Right lung (tissue), 5 donors: ENCODE data around the gene WTAP. TPM values are rescaled to one million over a fixed set of nuclear protein-coding genes. Genes with fewer than 3 reads are reported as not detected.
"Not testable (repeated sequence)": the region's sequence is repeated elsewhere in the genome, so short reads cannot be mapped to it uniquely, and the experiment has no call there.

Experiments
- DNase-seq, 2 donors: peaks; one replicate each; pipeline ENCODE4 v3.0.0-alpha.2; 2013
- polyA plus RNA-seq, 5 donors: library from polyadenylated mRNA; unstranded; fragments of 120-200 nt; gene quantifications; one replicate each; pipeline versions ENCODE4 v1.2.1 to v1.2.3, GENCODE V29; 2013; ENCODE audit warnings: inconsistent platforms in 1 of 5, low replicate concordance in 1 of 5; ENCODE audit not compliant: insufficient read length in 5 of 5, insufficient read depth in 1 of 5

Gene WTAP
- polyA plus RNA-seq, 5 donors = 106 to 145 (median 125) TPM

DNA sequence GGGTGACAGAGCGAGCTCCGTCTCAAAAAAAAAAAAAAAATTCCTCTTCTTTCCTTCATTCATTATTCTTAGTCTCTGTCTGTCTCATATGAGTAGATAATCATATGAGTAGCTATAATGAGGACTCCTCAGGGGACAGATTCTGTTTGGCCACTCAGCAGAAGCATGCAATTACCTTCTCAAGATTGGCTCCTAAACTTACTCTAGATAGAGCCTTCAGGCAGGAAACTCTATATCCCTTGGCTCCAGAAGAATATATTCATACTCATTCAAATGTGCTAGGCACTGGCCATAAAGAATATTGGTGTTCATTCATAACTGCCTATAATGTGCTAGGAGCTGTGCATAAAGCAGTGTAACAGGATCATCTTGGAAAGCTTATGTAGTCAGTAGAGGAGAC is 32.3 kb downstream of the WTAP start:
- DNase-seq = no peak

DNA sequence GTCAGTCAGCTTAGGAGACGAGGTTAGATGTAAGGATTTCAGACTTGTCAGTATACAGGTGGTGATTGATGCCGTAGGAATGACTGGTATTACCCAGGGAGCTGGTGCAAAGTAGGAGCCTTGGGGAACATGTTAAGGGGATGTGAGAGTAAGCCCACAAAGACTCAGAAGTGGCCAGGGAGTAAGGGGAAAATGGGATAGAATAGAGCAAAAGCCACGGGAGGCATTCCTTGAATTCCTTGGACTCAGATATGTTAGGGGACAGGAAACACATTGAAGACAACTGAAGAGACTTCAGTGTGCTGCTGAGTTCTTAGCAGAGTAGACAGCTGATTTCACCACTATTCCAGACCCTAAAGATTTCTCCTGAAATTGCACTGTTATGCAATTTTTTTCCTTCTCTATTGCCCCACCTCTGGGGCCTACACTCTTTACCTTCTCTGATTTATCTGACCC is 33.3 kb downstream of the WTAP start:
- no peak for DNase-seq

DNA sequence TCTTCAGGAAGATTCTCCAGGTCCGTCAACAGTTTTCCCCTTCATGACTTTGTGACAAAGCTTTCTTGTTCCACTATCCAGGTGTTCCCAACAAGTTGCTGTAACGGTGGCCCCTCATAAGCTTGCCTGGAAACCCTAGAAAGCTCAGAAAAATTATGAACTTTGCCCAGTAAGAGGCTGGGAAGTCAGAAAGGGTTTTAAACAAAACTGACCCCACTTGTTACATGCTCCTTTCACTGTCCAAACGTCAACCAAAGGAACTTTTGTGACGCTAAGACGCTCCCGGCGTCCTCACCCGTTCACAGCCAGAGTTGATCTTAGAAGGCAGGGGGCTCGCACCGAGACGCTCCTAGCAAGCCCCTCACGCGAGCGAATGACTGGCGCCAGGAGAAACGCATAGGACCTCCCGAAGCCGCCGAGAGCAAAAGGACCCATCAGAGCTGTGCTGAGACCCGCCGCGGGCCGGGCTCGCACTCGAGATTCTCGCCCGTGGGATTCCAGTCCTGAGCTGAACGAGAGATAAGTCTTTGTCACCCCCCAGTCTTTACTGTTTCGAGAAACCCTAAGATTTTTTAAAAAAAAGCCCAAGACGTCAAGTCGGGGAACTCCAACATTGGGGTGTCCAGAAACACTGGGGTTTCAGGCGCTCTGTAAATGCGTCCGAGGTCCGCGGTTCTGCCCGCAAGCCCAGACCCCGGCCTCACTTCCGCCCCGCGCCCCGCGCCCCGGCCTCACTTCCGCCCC is 34.0 kb downstream of the WTAP start:
- peak in 1 of 2 donors; percentile 22 for DNase-seq

DNA sequence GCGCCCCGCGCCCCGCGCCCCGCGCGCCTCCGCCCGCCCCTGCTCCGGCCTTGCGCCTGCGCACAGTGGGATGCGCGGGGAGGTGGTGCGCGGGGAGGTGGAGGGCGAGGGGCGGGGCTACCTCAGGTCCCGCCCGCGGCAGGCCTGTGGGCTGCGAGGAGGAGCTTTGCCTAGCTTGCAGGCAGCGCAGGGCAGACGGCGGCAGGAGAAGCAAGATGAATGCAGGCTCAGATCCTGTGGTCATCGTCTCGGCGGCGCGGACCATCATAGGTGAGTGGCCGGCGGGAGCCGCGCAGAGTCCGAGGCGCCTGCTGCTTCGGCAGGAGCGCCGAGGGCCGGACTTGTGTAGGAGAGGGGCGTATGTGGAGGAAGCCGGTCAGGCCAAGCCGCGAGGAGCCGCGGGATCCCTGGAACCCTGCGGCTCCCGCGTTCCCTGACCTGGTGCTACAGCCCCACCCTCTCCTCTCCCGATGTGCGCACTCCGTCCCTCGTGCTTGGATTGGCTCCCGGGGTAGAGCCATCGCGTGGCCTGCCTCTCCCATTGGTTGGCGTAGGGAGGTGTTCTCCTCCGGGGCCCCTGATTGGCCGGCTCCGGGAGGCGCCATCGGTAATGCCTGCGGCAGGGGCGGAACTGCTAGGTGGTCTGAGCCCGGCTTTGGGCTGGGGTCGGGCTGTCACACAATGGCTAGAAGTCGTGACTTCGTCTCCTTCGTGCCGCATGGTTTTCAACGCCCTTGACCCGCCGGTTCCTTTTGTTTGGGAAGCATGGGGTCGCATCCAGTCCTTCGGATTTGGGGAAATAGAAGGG is 34.8 kb downstream of the WTAP start, which contains the start of gene ACAT2:
TSS of gene ACAT2 (plus strand) at position 173 of the 808 bp plus-strand sequence. CDS start at position 216, 43 bp downstream.
- peak; percentile 91 to 93 for DNase-seq

DNA sequence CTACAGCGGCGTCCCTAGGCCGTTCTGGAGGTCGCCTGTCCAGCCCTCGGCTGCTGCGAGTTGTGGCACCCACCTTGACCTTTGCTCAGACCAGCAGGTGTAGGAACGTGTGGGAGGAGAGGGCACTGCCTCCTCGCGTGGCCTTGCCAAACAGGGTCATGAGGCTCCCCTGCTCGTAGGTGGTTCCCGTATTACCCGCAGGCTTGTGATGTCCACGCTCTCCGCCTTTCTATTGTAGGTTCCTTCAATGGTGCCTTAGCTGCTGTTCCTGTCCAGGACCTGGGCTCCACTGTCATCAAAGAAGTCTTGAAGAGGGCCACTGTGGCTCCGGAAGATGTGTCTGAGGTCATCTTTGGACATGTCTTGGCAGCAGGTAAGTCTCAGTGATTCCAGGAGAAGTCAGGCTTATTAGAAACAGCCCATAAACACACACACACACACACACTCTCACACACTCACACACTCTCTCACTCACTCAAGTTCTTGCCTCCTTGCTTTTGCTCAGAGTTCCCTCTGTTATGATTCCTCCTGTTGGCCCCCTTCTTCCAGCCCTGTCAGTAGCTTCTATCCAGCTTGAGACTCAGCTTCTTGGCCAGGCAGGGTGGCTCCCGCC is 35.5 kb downstream of the WTAP start:
- no peak for DNase-seq

DNA sequence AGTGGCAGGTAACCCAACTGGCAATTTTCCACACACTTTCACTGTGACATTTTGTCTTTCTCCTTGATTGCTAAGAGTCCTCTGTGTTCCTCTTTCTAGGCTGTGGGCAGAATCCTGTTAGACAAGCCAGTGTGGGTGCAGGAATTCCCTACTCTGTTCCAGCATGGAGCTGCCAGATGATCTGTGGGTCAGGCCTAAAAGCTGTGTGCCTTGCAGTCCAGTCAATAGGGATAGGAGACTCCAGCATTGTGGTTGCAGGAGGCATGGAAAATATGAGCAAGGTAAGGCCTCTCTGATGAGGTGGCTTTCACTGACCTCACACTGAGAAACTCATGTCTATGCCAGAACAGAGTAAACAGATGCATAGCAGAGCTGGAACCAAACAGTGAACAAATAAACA is 39.6 kb downstream of the WTAP start:
- DNase-seq = no peak

- DNase-seq = no peak
These were observed 42.2 kb downstream of the WTAP start for GRCh38 chr6:159769470-159769869.

DNA sequence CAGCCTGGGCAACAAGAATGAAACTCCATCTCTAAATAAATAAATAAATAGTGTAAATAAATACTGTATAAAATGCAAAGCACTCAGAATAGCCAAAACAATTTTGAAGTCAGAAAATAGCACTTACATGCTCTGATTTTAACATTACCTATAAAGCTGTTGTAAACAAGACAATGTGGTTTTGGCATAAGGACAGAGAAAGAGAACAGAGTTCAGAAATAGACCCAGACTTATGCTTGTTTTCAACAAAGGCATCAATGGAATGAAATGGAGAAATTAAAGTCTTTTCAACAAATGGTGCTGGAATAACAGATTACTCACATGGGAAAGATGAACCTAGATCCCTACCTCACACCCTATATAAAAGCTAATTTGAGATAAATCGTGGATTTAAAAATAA is 44.9 kb downstream of the WTAP start:
- no peak for DNase-seq

- no peak for DNase-seq
These were observed 50.1 kb downstream of the WTAP start for GRCh38 chr6:159777240-159777904.

DNA sequence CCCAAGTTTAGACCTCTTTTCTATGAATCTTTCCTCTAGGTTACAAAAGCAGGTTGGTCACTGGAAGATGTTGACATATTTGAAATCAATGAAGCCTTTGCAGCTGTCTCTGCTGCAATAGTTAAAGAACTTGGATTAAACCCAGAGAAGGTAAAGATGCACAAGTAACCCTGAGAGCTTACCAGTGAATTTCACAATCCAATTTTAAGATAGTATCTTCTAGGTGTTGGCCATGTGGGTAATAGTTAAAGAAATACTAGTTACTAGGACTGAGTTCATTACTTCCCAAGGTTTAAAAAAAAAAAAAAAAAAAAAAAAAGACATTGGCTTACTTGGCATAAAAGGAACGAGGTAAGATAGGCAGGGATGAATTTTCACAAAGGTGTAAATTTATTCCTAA is 50.8 kb downstream of the WTAP start:
- no peak for DNase-seq

DNA sequence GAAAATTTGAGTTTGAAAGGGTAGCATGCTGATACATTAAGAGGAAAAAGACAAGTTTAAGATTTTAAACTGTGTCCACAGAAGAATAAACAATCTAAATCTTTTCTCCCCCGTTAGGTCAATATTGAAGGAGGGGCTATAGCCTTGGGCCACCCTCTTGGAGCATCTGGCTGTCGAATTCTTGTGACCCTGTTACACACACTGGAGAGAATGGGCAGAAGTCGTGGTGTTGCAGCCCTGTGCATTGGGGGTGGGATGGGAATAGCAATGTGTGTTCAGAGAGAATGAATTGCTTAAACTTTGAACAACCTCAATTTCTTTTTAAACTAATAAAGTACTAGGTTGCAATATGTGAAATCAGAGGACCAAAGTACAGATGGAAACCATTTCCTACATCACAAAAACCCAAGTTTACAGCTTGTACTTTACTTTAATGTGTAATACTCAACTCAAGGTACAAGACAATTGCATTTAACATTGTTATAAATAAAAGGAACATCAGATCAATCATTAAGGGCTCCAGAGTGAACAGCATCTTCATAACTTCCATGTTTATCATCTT is 51.3 kb downstream of the WTAP start:
- no peak for DNase-seq

- DNase-seq = no peak
These were observed 61.0 kb downstream of the WTAP start for GRCh38 chr6:159788276-159788675.

DNA sequence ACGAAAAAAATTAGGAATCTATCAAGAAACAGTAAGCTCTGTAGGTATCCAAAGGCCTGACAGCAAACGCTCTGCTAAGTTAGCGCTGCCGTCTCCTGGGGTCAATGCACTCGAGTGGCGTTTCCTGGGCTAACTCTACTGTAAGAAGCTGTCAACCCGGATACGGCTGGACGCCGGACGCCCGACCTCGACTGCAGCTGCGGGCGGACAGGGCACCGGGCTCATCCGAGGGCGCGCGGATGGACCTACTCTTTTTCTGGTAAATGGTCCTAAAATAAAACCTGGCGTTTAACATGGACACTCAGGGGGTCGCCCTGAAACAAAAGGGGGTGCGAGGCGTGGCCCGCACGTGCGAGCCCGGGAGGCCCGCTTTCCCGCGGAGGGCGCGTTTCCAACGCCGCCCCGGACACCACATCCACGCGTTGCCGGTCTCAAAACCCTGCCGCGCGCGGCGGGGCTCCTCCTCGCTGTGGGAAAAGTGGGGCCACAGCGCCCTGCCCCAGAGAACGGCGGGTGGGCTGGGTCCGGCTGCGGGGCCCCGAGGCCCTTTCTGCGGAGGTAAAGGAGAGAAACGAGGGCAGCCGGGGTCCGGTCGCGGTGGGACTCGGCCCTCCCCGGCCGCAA is 61.6 kb downstream of the WTAP start:
- DNase-seq = peak; percentile 16 to 18

- DNase-seq = peak; percentile 99 to 100
These were observed 62.3 kb downstream of the WTAP start, which contains the start of gene TCP1 for GRCh38 chr6:159789377-159790148. Gene TCP1 (minus strand): TSS chr6:159789602. CDS start chr6:159789468, 134 bp downstream.

DNA sequence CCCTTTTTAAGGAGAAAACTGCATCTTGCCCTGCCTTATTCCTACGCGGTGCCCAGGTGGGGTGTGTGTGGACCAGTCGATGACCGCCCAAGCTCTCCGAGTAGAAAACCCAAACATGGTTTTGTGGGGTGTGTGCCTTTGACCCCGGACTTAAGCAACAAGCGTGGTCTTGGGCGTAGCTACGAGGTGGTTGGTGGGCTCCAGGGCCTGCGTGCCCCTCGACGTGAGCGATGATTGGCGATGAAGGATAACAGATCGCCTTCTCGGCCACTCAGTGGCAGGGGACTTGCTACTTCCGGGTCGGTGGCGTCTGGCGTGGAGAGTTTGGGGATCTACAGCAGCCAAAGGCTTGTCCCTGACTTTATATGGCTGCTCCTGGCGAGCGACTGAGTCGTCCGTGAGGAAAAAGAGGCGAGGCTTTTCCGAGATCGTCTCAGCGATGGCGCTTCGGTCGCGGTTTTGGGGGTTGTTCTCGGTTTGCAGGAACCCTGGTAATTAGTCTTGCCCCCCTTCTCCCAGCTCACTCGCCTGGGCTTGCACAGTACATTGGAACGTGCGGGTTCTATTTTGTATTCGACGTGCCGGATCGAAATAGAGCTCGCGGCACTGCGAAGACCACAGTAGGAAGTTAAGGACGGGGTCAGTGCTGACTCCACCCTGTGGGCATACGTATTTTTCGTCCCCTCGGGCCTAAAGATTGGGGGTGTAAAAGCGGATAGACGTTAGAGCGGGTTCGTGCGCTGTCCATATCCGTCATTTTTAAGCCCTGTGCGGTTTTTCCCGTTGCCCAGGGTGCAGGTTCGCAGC is 63.0 kb downstream of the WTAP start, which contains the start of gene MRPL18:
TSS of gene MRPL18 (plus strand) at position 319 of the 807 bp plus-strand sequence. CDS start at position 440, 121 bp downstream.
- DNase-seq = peak; percentile 94 to 95

DNA sequence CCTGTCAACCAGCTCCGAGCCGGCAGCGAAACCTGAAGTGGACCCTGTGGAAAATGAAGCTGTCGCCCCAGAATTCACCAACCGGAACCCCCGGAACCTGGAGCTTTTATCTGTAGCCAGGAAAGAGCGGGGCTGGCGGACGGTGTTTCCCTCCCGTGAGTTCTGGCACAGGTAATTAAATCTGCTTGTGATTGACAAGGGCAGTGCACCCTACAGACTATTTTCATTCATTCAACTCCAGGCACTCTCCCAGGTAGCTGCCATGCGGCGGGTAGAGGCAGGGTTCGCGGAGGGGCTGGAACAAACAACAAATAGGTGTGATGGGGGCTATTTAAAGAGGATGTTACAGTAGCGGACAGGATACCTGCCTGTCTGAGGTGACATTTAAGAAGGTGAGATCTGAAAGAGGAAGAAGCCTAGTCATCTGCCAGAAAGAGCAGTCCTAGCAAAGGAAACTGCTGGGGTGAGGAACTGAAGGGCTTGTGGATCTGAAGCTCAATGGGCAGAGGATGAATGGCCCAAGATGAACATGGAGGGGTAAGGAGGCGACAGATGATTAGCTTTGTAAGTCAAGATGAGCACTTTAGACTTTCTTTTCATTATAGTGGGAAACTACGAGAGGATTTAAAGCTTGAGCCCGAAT is 63.8 kb downstream of the WTAP start:
- DNase-seq = no peak

DNA sequence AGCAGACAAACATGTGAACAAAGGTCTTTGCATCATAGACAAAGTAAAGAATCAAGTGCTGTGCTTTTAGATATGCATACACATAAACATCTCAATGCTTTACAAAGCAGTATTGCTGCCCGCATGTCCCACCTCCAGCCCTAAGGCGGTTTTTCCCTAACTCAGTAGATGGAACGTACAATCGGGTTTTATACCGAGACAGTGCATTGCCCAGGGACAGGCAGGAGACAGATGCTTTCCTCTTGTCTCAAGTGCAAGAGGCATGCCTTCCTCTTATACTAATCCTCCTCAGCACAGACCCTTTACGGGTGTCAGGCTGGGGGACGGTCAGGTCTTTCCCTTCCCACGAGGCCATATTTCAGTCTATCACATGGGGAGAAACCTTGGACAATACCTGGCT is 67.7 kb downstream of the WTAP start:
- not testable (repeated sequence) for DNase-seq

DNA sequence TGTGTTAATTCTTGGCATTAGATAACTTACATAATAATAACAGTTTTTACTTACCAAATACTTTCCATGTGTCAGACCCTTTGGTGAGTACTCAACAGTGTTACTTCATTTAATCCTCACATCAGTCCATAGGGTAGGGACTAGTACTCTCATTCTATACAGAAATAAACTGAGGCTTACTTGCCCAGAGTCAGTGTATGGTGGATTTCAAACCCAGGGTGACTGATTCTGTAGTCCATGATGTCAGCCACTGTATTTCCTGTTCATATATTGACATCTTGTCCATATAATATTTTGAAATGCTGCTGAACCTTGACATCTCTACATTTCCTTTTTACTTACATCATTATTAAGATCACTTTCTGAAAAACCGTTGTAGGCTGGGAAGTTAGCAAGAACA is 70.2 kb downstream of the WTAP start:
- DNase-seq = no peak
